ENCODE results near the gene GNG12.

- TF ChIP-seq CTCF (IDR thresholded peaks at IDR 0.05 in 4 of 5, conservative IDR thresholded peaks at IDR 0.05 in 1 of 5) = no peak
- no peak for TF ChIP-seq POLR2A (IDR thresholded peaks at IDR 0.05)
These were observed 3.5 kb upstream of the GNG12 start for GRCh38 chr1:67836769-67837168.
